ENCODE measurements around the gene HUS1B.

Gene HUS1B

DNA sequence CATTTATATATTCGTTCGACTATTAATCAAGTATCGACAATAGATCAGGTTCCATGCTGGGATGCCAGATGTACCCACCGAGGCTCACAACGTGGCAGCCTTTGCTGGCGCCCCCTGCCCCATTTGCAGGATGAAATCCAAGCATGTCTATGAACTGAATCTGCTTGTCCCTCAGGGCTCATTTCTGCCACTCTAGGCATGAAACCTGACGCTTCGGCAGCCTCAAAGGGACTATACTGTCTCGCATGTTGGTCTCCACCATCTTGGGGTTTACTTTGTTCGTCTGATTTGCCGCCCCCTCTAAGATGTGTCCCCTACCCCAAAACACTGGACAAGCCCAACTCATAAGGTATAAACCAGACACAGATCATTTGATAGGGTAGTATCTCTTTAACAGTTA lies 36.7 kb downstream of the HUS1B start:
- no peak for DNase-seq

DNA sequence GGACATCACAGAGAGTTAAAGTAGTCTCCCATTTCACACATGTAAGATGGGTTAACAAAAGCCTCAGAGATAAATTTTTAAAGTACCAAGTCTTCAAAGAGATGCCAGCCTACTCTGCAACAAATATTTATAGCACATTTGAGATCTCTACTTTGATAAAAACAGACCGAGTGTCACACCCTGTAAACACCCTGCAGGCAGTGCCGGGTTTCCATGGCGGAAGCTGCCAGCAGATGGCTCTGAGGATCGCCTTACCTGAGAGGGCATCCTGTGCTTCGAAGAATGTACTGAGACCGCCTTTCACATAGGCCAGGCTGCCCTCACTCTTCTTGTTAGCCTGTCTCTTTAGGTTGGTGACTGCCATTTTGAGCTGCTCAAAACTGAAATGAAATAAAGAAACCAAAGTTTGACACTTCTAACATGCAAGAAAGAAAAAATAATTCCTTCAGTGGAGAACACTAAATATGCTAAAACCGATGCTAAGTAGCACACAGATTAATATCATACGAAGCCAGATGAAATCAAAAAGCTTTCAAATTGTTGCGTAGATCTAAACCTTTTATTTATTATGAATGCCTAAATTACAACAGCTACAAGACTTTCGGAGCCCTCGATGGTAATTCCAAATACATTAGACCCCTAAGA lies 39.3 kb downstream of the HUS1B start:
- no peak for DNase-seq

DNA sequence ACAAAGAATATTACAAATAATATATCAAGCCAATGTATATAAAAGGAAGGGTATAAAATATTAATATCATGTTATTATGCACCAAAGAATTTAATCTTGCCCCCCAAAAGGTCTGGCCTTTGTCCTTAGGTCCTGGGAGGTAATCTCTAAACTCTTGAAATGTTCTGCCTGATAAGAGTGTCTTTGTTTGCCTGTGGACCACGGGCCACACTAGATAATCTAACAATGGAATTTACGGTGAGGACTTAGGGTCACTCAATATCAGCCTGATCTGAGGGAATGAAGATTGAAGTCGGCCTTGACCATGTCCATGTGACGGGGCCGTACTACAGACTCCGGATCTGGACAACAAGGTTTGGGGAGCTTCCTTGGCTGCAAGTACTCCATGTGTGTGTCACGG lies 42.9 kb downstream of the HUS1B start:
- no peak for DNase-seq

DNA sequence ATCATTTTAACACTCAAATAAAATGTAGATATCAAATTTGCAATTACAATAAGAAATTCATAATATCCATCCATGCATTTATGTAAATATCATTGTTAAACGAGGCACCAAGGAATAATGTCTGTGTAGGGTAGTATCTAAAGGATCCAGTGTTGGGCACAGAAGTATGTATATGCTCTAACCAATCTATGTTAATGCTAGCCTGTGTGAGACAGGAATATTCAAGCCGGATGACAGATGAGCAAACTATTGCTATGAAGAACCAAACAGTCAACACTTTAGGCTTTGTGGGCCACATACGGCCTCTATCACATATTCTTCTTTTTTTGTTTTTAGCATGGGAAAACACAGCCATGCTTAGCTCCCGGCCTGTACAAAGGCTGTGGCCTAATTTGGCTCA lies 45.0 kb downstream of the HUS1B start:
- no peak for DNase-seq

DNA sequence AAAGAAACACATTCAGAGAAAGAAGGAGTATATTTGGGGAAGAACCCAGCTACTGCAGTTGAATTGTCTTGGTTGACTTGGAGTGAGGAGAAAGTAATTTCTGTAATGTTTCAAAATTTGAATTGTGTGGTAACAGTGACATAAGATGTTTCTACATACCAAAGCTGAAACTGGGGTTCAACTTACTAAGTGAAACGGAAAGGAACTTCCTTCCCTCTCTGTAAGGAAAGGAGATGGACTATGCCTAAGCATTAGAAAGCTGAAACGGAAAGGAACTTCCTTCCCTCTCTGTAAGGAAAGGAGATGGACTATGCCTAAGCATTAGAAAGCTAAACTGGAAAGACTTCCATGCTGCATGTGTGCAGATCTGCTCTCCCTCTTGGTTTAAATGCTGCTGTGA lies 46.0 kb downstream of the HUS1B start:
- no peak for DNase-seq

DNA sequence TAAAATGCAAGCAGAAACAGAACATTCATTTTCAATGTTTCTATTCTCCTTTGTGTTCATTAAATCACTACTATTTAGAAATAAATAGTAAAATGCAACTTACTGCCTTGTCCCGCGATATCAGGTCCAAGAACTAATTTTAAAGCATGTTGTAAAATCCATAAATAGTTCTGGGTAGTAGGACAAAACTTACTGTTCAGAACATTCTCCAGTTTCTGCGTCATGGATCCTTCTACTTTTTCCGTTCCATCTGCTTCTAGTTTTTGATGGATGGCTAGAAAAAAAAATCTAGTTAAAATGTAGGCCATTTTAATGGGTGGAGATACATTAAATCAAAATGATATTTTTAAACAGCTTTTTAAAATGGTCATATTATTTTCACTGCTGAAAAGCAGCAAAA lies 47.0 kb downstream of the HUS1B start:
- no peak for DNase-seq

DNA sequence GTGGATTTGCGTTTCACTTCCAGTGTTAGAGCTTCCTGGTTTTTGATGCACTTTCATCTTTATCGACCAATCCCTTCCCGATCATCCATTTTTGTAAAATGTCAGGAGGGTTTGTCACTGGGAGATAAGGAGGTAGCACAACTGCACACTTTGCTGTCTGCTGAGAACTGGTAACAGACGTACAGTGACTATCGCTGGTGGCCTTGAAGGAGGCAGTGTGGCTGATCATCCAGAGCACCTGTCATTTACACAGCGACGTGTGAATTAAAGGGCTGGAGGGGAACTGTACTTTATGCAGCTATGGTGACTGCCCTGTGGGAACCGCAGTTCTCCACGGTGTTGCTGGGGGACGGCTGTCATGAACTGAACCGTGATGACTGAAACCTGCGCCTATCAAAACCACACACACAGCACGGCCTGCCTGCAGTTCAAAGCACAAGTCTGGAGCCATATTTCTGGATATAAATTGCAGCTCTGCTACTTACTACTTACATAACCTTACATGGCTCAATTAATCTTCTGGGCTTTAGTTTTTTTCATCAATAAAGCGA lies 50.0 kb downstream of the HUS1B start:
- no peak for DNase-seq

All from kidney glomerular epithelial cell (primary cell).